ENCODE results near the gene HSP90AB1.

The HSP90AB1 gene

GRCh38 chr6:44265722-44266233, 18.9 kb downstream of the HSP90AB1 start:
- Histone ChIP-seq H3K4me3 (ENCODE audit: low read depth, low read length) (0 out of 2 replicates have a peak overlapping the region, but pooled peaks have one; percentile 7), H3K4me1 (ENCODE audit: control insufficient read depth, insufficient read depth, low read length) (peaks cover 35% of the 10 kb centered on the region), H3K27me3 (ENCODE audit: control insufficient read depth, insufficient read depth, low read length) (peaks cover 21% of the 10 kb centered on the region), H3K36me3 (ENCODE audit: control insufficient read depth, insufficient read depth, low read length) (no peaks in the 10 kb centered on the region; the same call in 1 of the 2 replicates), H3K27ac (ENCODE audit: low read depth, low read length) (no peak overlapping the region), H3K9ac (ENCODE audit: low read length) (no peak overlapping the region), H3K9me3 (ENCODE audit: control insufficient read depth, insufficient read depth, low read depth, low read length) (no peaks in the 10 kb centered on the region)

GRCh38 chr6:44266347-44266746, 19.4 kb downstream of the HSP90AB1 start:
- no peak overlapping the region for H3K27ac ChIP-seq (ENCODE audit: low read depth, low read length)
- H3K4me1 ChIP-seq (ENCODE audit: control insufficient read depth, insufficient read depth, low read length), result peaks cover 39% of the 10 kb centered on the region
- H3K9ac ChIP-seq (ENCODE audit: low read length), result no peak overlapping the region
- no peaks in the 10 kb centered on the region for H3K9me3 ChIP-seq (ENCODE audit: control insufficient read depth, insufficient read depth, low read depth, low read length)
- H3K4me3 ChIP-seq (ENCODE audit: low read depth, low read length), result no peak overlapping the region
- H3K27me3 ChIP-seq (ENCODE audit: control insufficient read depth, insufficient read depth, low read length), result peaks cover 25% of the 10 kb centered on the region
- no peaks in the 10 kb centered on the region; the same call in 1 of the 2 replicates for H3K36me3 ChIP-seq (ENCODE audit: control insufficient read depth, insufficient read depth, low read length)

- Histone ChIP-seq H3K4me3 (ENCODE audit: low read depth, low read length) (no peak overlapping the region), H3K36me3 (ENCODE audit: control insufficient read depth, insufficient read depth, low read length) (no peaks in the 10 kb centered on the region), H3K4me1 (ENCODE audit: control insufficient read depth, insufficient read depth, low read length) (peaks cover 43% of the 10 kb centered on the region), H3K9ac (ENCODE audit: low read length) (no peak overlapping the region), H3K27me3 (ENCODE audit: control insufficient read depth, insufficient read depth, low read length) (peaks cover 34% of the 10 kb centered on the region), H3K9me3 (ENCODE audit: control insufficient read depth, insufficient read depth, low read depth, low read length) (no peaks in the 10 kb centered on the region), H3K27ac (ENCODE audit: low read depth, low read length) (no peak overlapping the region)
These were observed 20.4 kb downstream of the HSP90AB1 start for GRCh38 chr6:44267252-44267651.

- Histone ChIP-seq H3K9me3 (ENCODE audit: control insufficient read depth, insufficient read depth, low read depth, low read length) (no peaks in the 10 kb centered on the region), H3K27ac (ENCODE audit: low read depth, low read length) (no peak overlapping the region), H3K27me3 (ENCODE audit: control insufficient read depth, insufficient read depth, low read length) (peaks cover 43% of the 10 kb centered on the region), H3K9ac (ENCODE audit: low read length) (no peak overlapping the region), H3K4me3 (ENCODE audit: low read depth, low read length) (peak overlapping the region; percentile 5; the same call in 1 of the 2 replicates), H3K36me3 (ENCODE audit: control insufficient read depth, insufficient read depth, low read length) (no peaks in the 10 kb centered on the region), H3K4me1 (ENCODE audit: control insufficient read depth, insufficient read depth, low read length) (peaks cover 35% of the 10 kb centered on the region)
These were observed 21.3 kb downstream of the HSP90AB1 start for GRCh38 chr6:44268095-44268628.

GRCh38 chr6:44269178-44269920, 22.4 kb downstream of the HSP90AB1 start:
- H3K4me3 ChIP-seq (ENCODE audit: low read depth, low read length), result no peak overlapping the region
- no peaks in the 10 kb centered on the region for H3K9me3 ChIP-seq (ENCODE audit: control insufficient read depth, insufficient read depth, low read depth, low read length)
- no peak overlapping the region for H3K9ac ChIP-seq (ENCODE audit: low read length)
- no peaks in the 10 kb centered on the region for H3K36me3 ChIP-seq (ENCODE audit: control insufficient read depth, insufficient read depth, low read length)
- peaks cover 23% of the 10 kb centered on the region for H3K4me1 ChIP-seq (ENCODE audit: control insufficient read depth, insufficient read depth, low read length)
- H3K27me3 ChIP-seq (ENCODE audit: control insufficient read depth, insufficient read depth, low read length), result peaks cover 55% of the 10 kb centered on the region
- H3K27ac ChIP-seq (ENCODE audit: low read depth, low read length), result no peak overlapping the region

GRCh38 chr6:44269921-44270525, 23.1 kb downstream of the HSP90AB1 start, which contains the start of gene TMEM151B:
TSS of gene TMEM151B (plus strand) at chr6:44270450. CDS start at chr6:44270743, 293 bp downstream.
- peak within 1 kb of the TSS; percentile 42 for H3K4me3 ChIP-seq (ENCODE audit: low read depth, low read length)

GRCh38 chr6:44270526-44271405, 23.9 kb downstream of the HSP90AB1 start:
- Histone ChIP-seq H3K27ac (ENCODE audit: low read depth, low read length) (no peak overlapping the region), H3K27me3 (ENCODE audit: control insufficient read depth, insufficient read depth, low read length) (peaks cover 69% of the 10 kb centered on the region), H3K4me1 (ENCODE audit: control insufficient read depth, insufficient read depth, low read length) (peaks cover 21% of the 10 kb centered on the region), H3K9ac (ENCODE audit: low read length) (no peak overlapping the region), H3K36me3 (ENCODE audit: control insufficient read depth, insufficient read depth, low read length) (no peaks in the 10 kb centered on the region), H3K9me3 (ENCODE audit: control insufficient read depth, insufficient read depth, low read depth, low read length) (no peaks in the 10 kb centered on the region), H3K4me3 (ENCODE audit: low read depth, low read length) (peak overlapping the region; percentile 42)

More at GRCh38 chr6:44269921-44270525, 23.1 kb downstream of the HSP90AB1 start, which contains the start of gene TMEM151B:
- H3K27ac ChIP-seq (ENCODE audit: low read depth, low read length), result no peak within 1 kb of the TSS
- no peaks in the 10 kb centered on the region for H3K36me3 ChIP-seq (ENCODE audit: control insufficient read depth, insufficient read depth, low read length)
- peaks cover 18% of the 10 kb centered on the region for H3K4me1 ChIP-seq (ENCODE audit: control insufficient read depth, insufficient read depth, low read length)
- no peak within 1 kb of the TSS for H3K9ac ChIP-seq (ENCODE audit: low read length)
- H3K27me3 ChIP-seq (ENCODE audit: control insufficient read depth, insufficient read depth, low read length), result peaks cover 62% of the 10 kb centered on the region
- H3K9me3 ChIP-seq (ENCODE audit: control insufficient read depth, insufficient read depth, low read depth, low read length), result no peaks in the 10 kb centered on the region

GRCh38 chr6:44271406-44271723, 24.5 kb downstream of the HSP90AB1 start:
- Histone ChIP-seq H3K36me3 (ENCODE audit: control insufficient read depth, insufficient read depth, low read length) (no peaks in the 10 kb centered on the region), H3K4me3 (ENCODE audit: low read depth, low read length) (peak overlapping the region; percentile 42), H3K27ac (ENCODE audit: low read depth, low read length) (no peak overlapping the region), H3K9ac (ENCODE audit: low read length) (no peak overlapping the region), H3K27me3 (ENCODE audit: control insufficient read depth, insufficient read depth, low read length) (peaks cover 75% of the 10 kb centered on the region), H3K4me1 (ENCODE audit: control insufficient read depth, insufficient read depth, low read length) (peaks cover 21% of the 10 kb centered on the region), H3K9me3 (ENCODE audit: control insufficient read depth, insufficient read depth, low read depth, low read length) (no peaks in the 10 kb centered on the region)

- H3K4me3 ChIP-seq (ENCODE audit: low read depth, low read length), result no peak overlapping the region
- H3K9ac ChIP-seq (ENCODE audit: low read length), result no peak overlapping the region
- H3K4me1 ChIP-seq (ENCODE audit: control insufficient read depth, insufficient read depth, low read length), result peaks cover 21% of the 10 kb centered on the region
- peaks cover 80% of the 10 kb centered on the region for H3K27me3 ChIP-seq (ENCODE audit: control insufficient read depth, insufficient read depth, low read length)
- H3K9me3 ChIP-seq (ENCODE audit: control insufficient read depth, insufficient read depth, low read depth, low read length), result no peaks in the 10 kb centered on the region
- H3K36me3 ChIP-seq (ENCODE audit: control insufficient read depth, insufficient read depth, low read length), result no peaks in the 10 kb centered on the region
- H3K27ac ChIP-seq (ENCODE audit: low read depth, low read length), result no peak overlapping the region
These were observed 25.0 kb downstream of the HSP90AB1 start for GRCh38 chr6:44271914-44272313.

- Histone ChIP-seq H3K9me3 (ENCODE audit: control insufficient read depth, insufficient read depth, low read depth, low read length) (no peaks in the 10 kb centered on the region), H3K36me3 (ENCODE audit: control insufficient read depth, insufficient read depth, low read length) (no peaks in the 10 kb centered on the region), H3K27me3 (ENCODE audit: control insufficient read depth, insufficient read depth, low read length) (peaks cover 87% of the 10 kb centered on the region), H3K27ac (ENCODE audit: low read depth, low read length) (no peak overlapping the region), H3K4me1 (ENCODE audit: control insufficient read depth, insufficient read depth, low read length) (peaks cover 21% of the 10 kb centered on the region), H3K4me3 (ENCODE audit: low read depth, low read length) (no peak overlapping the region), H3K9ac (ENCODE audit: low read length) (no peak overlapping the region)
These were observed 25.6 kb downstream of the HSP90AB1 start for GRCh38 chr6:44272529-44272928.

All from HUES6 (cell line).